Psoas muscle (tissue), 8 donors: ENCODE measurements around the gene FIG4. TPM values are rescaled to one million over a fixed set of nuclear protein-coding genes. Genes with fewer than 3 reads are reported as not detected.
"Not testable (repeated sequence)": the region's sequence is repeated elsewhere in the genome, so short reads cannot be mapped to it uniquely, and the experiment has no call there.

ENCODE experiments used
- ATAC-seq, 4 donors: fragments of 200-7000 bp; cut with Tn5 transposase; one replicate each; pipeline ENCODE4 v1.9.1; 2020; ENCODE audit warnings: moderate library complexity in 3 of 4, mild to moderate bottlenecking in 2 of 4
- DNase-seq, 2 donors: peaks; one replicate each; pipeline ENCODE4 v3.0.0-alpha.2; 2020
- H3K27ac ChIP-seq: fragments of 200-600 bp; one replicate; pipeline ENCODE4 v1.8.0; 2022
- H3K27me3 ChIP-seq, 3 donors: fragments of 200-600 bp in 1 of 3; one replicate each; pipeline versions ENCODE4 v1.6.1 to v1.8.0; 2013 to 2022; ENCODE audit warnings: low read length in 2 of 3, mild to moderate bottlenecking in 2 of 3, moderate library complexity in 1 of 3; ENCODE audit not compliant: insufficient read depth in 3 of 3
- H3K36me3 ChIP-seq, 2 donors: fragments of 200-600 bp in 1 of 2; one replicate each; pipeline versions ENCODE4 v1.6.1 to v1.8.0; 2013 to 2022; ENCODE audit warnings: low read depth in 1 of 2, mild to moderate bottlenecking in 1 of 2, moderate library complexity in 1 of 2; ENCODE audit not compliant: insufficient read depth in 1 of 2
- H3K4me1 ChIP-seq: fragments of 200-600 bp; one replicate; pipeline ENCODE4 v1.8.0; 2022
- H3K4me3 ChIP-seq: fragments of 200-600 bp; one replicate; pipeline ENCODE4 v1.8.0; 2022; ENCODE audit warnings: mild to moderate bottlenecking
- H3K9me3 ChIP-seq: fragments of 200-600 bp; one replicate; pipeline ENCODE4 v1.8.0; 2022
- CTCF ChIP-seq: fragments of 200-600 bp; IDR thresholded peaks from one replicate; pipeline ENCODE4 v1.8.0; 2022; ENCODE audit warnings: antibody characterized with exemption
- WGBS, 3 donors: extraction: QIAGEN DNeasy Blood & Tissue Kit; methylation state at CpG; one replicate each; pipeline versions ENCODE4 v1.1.6 to v1.1.7; 2013; 5-methylcytosine and 5-hydroxymethylcytosine counted together
- intact Hi-C, 2 donors: fragments of 100-400 bp; cut with DNase I; formaldehyde crosslinking; loops; one replicate each; pipeline versions ENCODE4 v1.11.0 to v1.14.2; 2022
- polyA plus RNA-seq, 3 donors: library from polyadenylated mRNA; stranded (reverse); fragments of 200-250 nt; gene quantifications; one replicate each; pipeline ENCODE4 v1.2.3, GENCODE V29; 2013
- total RNA-seq, 4 donors: library from RNA; stranded (reverse); fragmentation: NEBNext Ultra II Directional in 2 of 4; extraction: Animal tissue kit (Norgen Biotek cat#: 25700) in 2 of 4; gene quantifications; one replicate each; pipeline versions ENCODE4 v1.2.1 to v1.2.4, GENCODE V29; 2021 to 2023
- donor health status: healthy with polysubstance abuse.
- donor health status: DM: no; HTN: no; CAD: no; lungs with moderate emphysema.
- donor health status: Bipolar disorder and iron deficiency.
- donor health status: healthy.
- donor health status: DM: yes; HTN: yes; CAD: no.
- donor health status: DM: no; HTN: no; CAD: no.
- donor health status: DM: no; HTN: no; CAD: no.
- donor health status: DM: yes; HTN: yes; CAD: no.

Gene FIG4
- total and polyA plus RNA-seq, 7 donors, result 5.8 to 12.5 (median 8.6) TPM

GRCh38 chr6:109743739-109744138 lies 52.6 kb downstream of the FIG4 start:
- Histone ChIP-seq H3K4me1 (no peaks in the 10 kb centered on the region), H3K36me3 (peaks cover 4 to 10% of the 10 kb centered on the region in 2 donors), H3K4me3 (no peak overlapping the region), H3K27me3 (no peaks in the 10 kb centered on the region), H3K9me3 (no peaks in the 10 kb centered on the region), H3K27ac (no peak overlapping the region)
- DNase-seq (no peak), ATAC-seq (no peak)
- intact Hi-C loops, result no loop called here
- no peak for TF ChIP-seq CTCF
- WGBS, 3 donors, result 53 to 71% (median 53%) methylated on average over 2 of the region's 2 CpGs

- H3K27me3 ChIP-seq, H3K4me3 ChIP-seq, DNase-seq, ATAC-seq, H3K4me1 ChIP-seq, intact Hi-C loops, H3K9me3 ChIP-seq, H3K27ac ChIP-seq: not testable (repeated sequence)
- H3K36me3 ChIP-seq, result peaks cover 3 to 10% of the 10 kb centered on the region in 2 donors
- WGBS, 3 donors, result 93 to 98% (median 97%) methylated on average over 2 to 3 of the region's 3 CpGs
Observed at GRCh38 chr6:109744779-109745178, 53.7 kb downstream of the FIG4 start.

- intact Hi-C loops, result no loop called here
- H3K4me1 ChIP-seq, result no peaks in the 10 kb centered on the region
- H3K27ac ChIP-seq, result no peak overlapping the region
- TF ChIP-seq CTCF, result no peak
- DNase-seq, result no peak
- H3K4me3 ChIP-seq, result no peak overlapping the region
- H3K27me3 ChIP-seq, result no peaks in the 10 kb centered on the region
- no peak for ATAC-seq
- peaks cover 3 to 10% of the 10 kb centered on the region in 2 donors for H3K36me3 ChIP-seq
- 86 to 95% (median 89%) methylated on average over 2 of the region's 2 CpGs for WGBS, 3 donors
- H3K9me3 ChIP-seq, result no peaks in the 10 kb centered on the region
Observed at GRCh38 chr6:109747221-109747620, 56.1 kb downstream of the FIG4 start.

GRCh38 chr6:109759098-109759955 lies 68.2 kb downstream of the FIG4 start:
- Histone ChIP-seq H3K36me3 (peaks cover 0 to 15% of the 10 kb centered on the region in 2 donors), H3K4me1 (no peaks in the 10 kb centered on the region), H3K9me3 (no peaks in the 10 kb centered on the region), H3K4me3 (no peak overlapping the region), H3K27ac (no peak overlapping the region), H3K27me3 (no peaks in the 10 kb centered on the region)
- no peak for DNase-seq
- no peak for TF ChIP-seq CTCF
- 97 to 100% (median 98%) methylated on average over 3 of the region's 3 CpGs for WGBS, 3 donors
- ATAC-seq, result no peak
- intact Hi-C loops, result no loop called here

- H3K36me3 ChIP-seq, result peaks cover 0 to 15% of the 10 kb centered on the region in 2 donors
- no peak overlapping the region for H3K4me3 ChIP-seq
- intact Hi-C loops, result no loop called here
- WGBS, 3 donors, result 36 to 64% (median 64%) methylated on average over 2 of the region's 2 CpGs
- no peak overlapping the region for H3K27ac ChIP-seq
- H3K27me3 ChIP-seq, result no peaks in the 10 kb centered on the region
- no peak for DNase-seq
- no peaks in the 10 kb centered on the region for H3K4me1 ChIP-seq
- no peaks in the 10 kb centered on the region for H3K9me3 ChIP-seq
- no peak for TF ChIP-seq CTCF
- ATAC-seq, result no peak
Observed at GRCh38 chr6:109760208-109760607, 69.1 kb downstream of the FIG4 start.
